HepG2 (cell line): ENCODE measurements around the gene ZMAT1. TPM values are rescaled to one million over a fixed set of nuclear protein-coding genes. Genes with fewer than 3 reads are reported as not detected.

ENCODE experiments used
- CEBPG ChIP-seq: IDR thresholded peaks from 2 replicates; pipeline ENCODE4 v1.6.1; 2016
- CEBPZ ChIP-seq: IDR thresholded peaks from 2 replicates; pipeline ENCODE4 v1.6.1; 2012; ENCODE audit warnings: low read length, improper control_type of control experiment
- FOXJ3 ChIP-seq: sonication (generic); formaldehyde crosslinking; IDR thresholded peaks from 2 replicates; pipeline ENCODE4 v1.4.0; 2020; ENCODE audit warnings: missing genetic modification reagents, mild to moderate bottlenecking, borderline replicate concordance
- GABPB1 ChIP-seq: IDR thresholded peaks from 2 replicates; pipeline ENCODE4 v1.6.1; 2016; ENCODE audit warnings: mild to moderate bottlenecking, missing genetic modification reagents, moderate library complexity, missing compliant biosample characterization
- NFE2L2 ChIP-seq: fragments of 150-350 bp; IDR thresholded peaks from 2 replicates; pipeline ENCODE4 v1.6.1; 2014; ENCODE audit warnings: low read length
- NFKBIZ ChIP-seq: IDR thresholded peaks from 2 replicates; pipeline ENCODE4 v1.6.1; 2018; ENCODE audit warnings: missing genetic modification reagents, missing compliant biosample characterization
- PHF8 ChIP-seq: sonication (generic); formaldehyde crosslinking; IDR thresholded peaks from 2 replicates; pipeline ENCODE4 v1.5.0; 2020; ENCODE audit warnings: missing genetic modification reagents
- POGZ ChIP-seq: sonication (generic); formaldehyde crosslinking; IDR thresholded peaks from 2 replicates; pipeline ENCODE4 v1.4.0; 2020; ENCODE audit warnings: mild to moderate bottlenecking, missing genetic modification reagents
- POLR2A ChIP-seq, 2 experiments: IDR thresholded peaks; 2 replicates each; pipeline ENCODE4 v1.6.1; 2011; ENCODE audit warnings: low read depth in 2 of 2, low read length in 2 of 2, mild to moderate bottlenecking in 1 of 2, moderate library complexity in 1 of 2; ENCODE audit not compliant: insufficient read depth in 1 of 2
- RNF2 ChIP-seq: fragments of 450-650 bp; conservative IDR thresholded peaks from 2 replicates; pipeline ENCODE4 v1.6.1; 2016; ENCODE audit warnings: low read depth
- SALL1 ChIP-seq: sonication (generic); formaldehyde crosslinking; IDR thresholded peaks from 2 replicates; pipeline ENCODE4 v1.8.0; 2022; ENCODE audit warnings: mild to moderate bottlenecking, missing genetic modification reagents
- THAP11 ChIP-seq: IDR thresholded peaks from 2 replicates; pipeline ENCODE4 v1.6.1; 2016; ENCODE audit warnings: missing biosample characterization, missing genetic modification reagents
- ZBTB42 ChIP-seq: sonication (generic); formaldehyde crosslinking; IDR thresholded peaks from 2 replicates; pipeline ENCODE4 v1.5.0; 2020; ENCODE audit warnings: mild to moderate bottlenecking, missing genetic modification reagents
- ZNF235 ChIP-seq: sonication (generic); formaldehyde crosslinking; IDR thresholded peaks from 2 replicates; pipeline ENCODE4 v1.8.1; 2023; ENCODE audit warnings: mild to moderate bottlenecking, missing genetic modification reagents, borderline replicate concordance
- ZNF362 ChIP-seq: sonication (generic); formaldehyde crosslinking; IDR thresholded peaks from 2 replicates; pipeline ENCODE4 v1.4.0; 2020; ENCODE audit warnings: missing genetic modification reagents, mild to moderate bottlenecking, borderline replicate concordance
- ZNF564 ChIP-seq: sonication (generic); formaldehyde crosslinking; IDR thresholded peaks from 2 replicates; pipeline ENCODE4 v1.8.1; 2023; ENCODE audit warnings: mild to moderate bottlenecking, missing genetic modification reagents
- polyA plus RNA-seq, 8 experiments: library from polyadenylated mRNA; depleted of rRNA in 3 of 8; stranded (reverse) in 7 of 8; unstranded in 1 of 8; fragments of >200 nt; fragmentation: Illumina TruSeq in 4 of 8; extraction: Trizol in 4 of 8; gene quantifications; 2 replicates each; pipeline versions ENCODE4 v1.2.1 to v1.2.3, GENCODE V29; 2011 to 2016; ENCODE audit warnings: low read depth in 4 of 8, missing spikeins in 1 of 8, mixed read lengths in 1 of 8; ENCODE audit not compliant: insufficient read depth in 1 of 8
- total RNA-seq, 5 experiments: library from RNA; depleted of rRNA; stranded (reverse); fragments of >200 nt; fragmentation: Illumina TruSeq; extraction: Trizol; gene quantifications; 2 replicates each; pipeline ENCODE4 v1.2.3, GENCODE V29; 2016; ENCODE audit warnings: low read depth in 1 of 5

The ZMAT1 gene
- total and polyA plus RNA-seq, 2 of the 13 experiments (the other 11 are each of a cell fraction or from before 2014, with no cell fraction given) = 0.01 to 0.02 TPM

- TF ChIP-seq ZNF362 (CRISPR knock-in tag) = no peak
- peak; percentile 61 for TF ChIP-seq GABPB1 (CRISPR knock-in tag)
- TF ChIP-seq CEBPZ = no peak
- TF ChIP-seq CEBPG (CRISPR knock-in tag) = peak; percentile 48
- no peak for TF ChIP-seq NFKBIZ
- 0 out of 2 replicates have a peak, but pooled peaks have one; percentile 18 for TF ChIP-seq THAP11 (CRISPR knock-in tag)
- no peak for TF ChIP-seq ZBTB42 (CRISPR knock-in tag)
- TF ChIP-seq NFE2L2 = no peak
- no peak for TF ChIP-seq ZNF235 (CRISPR knock-in tag)
- TF ChIP-seq FOXJ3 (CRISPR knock-in tag) = no peak
- TF ChIP-seq PHF8 (CRISPR knock-in tag) = 0 out of 2 replicates have a peak, but pooled peaks have one; percentile 16
- 0 out of 2 replicates have a peak, but pooled peaks have one; percentile 23 for TF ChIP-seq RNF2
- TF ChIP-seq ZNF564 (CRISPR knock-in tag) = no peak
- peak; percentile 31; the same call in 1 of the 2 replicates for TF ChIP-seq POGZ (CRISPR knock-in tag)
- peak in 1 of 2 experiments; percentile 44; a peak in 1 of 4 replicates for TF ChIP-seq POLR2A (IDR thresholded peaks at IDR 0.05; ENCODE audit: insufficient read depth in 1 of 2, low read depth in 2 of 2, low read length in 2 of 2)
- TF ChIP-seq SALL1 (CRISPR knock-in tag) = peak; percentile 49
- TF ChIP-seq, all 625 proteins: peak for 37
Measured at GRCh38 chrX:101931488-101932248, at the start of gene ZMAT1 (continued).
